ENCODE data around the gene MACROD2. TPM values are rescaled to one million over a fixed set of nuclear protein-coding genes. Genes with fewer than 3 reads are reported as not detected.

Gene MACROD2
- polyA plus RNA-seq, 1 donor from 2014 or later = 23.2 TPM

GRCh38 chr20:14414560-14414959, 419.2 kb downstream of the MACROD2 start:
- H3K9me3 ChIP-seq (ENCODE audit: low read length) = no peaks in the 10 kb centered on the region
- H3K4me3 ChIP-seq (ENCODE audit: low read length) = no peak overlapping the region
- no peaks in the 10 kb centered on the region for H3K79me2 ChIP-seq (replicated peaks; ENCODE audit: insufficient read depth, low read length)
- no peaks in the 10 kb centered on the region for H3K36me3 ChIP-seq (ENCODE audit: insufficient read depth, low read length)
- TF ChIP-seq EP300 (conservative IDR thresholded peaks at IDR 0.05; ENCODE audit: poor library complexity, severe bottlenecking) (no peak), RAD21 (conservative IDR thresholded peaks at IDR 0.05) (no peak), TAF1 (IDR thresholded peaks at IDR 0.05; ENCODE audit: low read depth) (no peak), POLR2AphosphoS5 (IDR thresholded peaks at IDR 0.05) (no peak), MXI1 (conservative IDR thresholded peaks at IDR 0.05; ENCODE audit: poor library complexity, severe bottlenecking) (no peak), SMC3 (conservative IDR thresholded peaks at IDR 0.05; ENCODE audit: poor library complexity) (no peak), CTCF (IDR thresholded peaks at IDR 0.05; ENCODE audit: poor library complexity, severe bottlenecking) (no peak), EZH2 (IDR thresholded peaks at IDR 0.05; ENCODE audit: borderline replicate concordance, insufficient read depth, low read length, poor library complexity, severe bottlenecking) (no peak)
- TF ChIP-seq, protein P1, sequence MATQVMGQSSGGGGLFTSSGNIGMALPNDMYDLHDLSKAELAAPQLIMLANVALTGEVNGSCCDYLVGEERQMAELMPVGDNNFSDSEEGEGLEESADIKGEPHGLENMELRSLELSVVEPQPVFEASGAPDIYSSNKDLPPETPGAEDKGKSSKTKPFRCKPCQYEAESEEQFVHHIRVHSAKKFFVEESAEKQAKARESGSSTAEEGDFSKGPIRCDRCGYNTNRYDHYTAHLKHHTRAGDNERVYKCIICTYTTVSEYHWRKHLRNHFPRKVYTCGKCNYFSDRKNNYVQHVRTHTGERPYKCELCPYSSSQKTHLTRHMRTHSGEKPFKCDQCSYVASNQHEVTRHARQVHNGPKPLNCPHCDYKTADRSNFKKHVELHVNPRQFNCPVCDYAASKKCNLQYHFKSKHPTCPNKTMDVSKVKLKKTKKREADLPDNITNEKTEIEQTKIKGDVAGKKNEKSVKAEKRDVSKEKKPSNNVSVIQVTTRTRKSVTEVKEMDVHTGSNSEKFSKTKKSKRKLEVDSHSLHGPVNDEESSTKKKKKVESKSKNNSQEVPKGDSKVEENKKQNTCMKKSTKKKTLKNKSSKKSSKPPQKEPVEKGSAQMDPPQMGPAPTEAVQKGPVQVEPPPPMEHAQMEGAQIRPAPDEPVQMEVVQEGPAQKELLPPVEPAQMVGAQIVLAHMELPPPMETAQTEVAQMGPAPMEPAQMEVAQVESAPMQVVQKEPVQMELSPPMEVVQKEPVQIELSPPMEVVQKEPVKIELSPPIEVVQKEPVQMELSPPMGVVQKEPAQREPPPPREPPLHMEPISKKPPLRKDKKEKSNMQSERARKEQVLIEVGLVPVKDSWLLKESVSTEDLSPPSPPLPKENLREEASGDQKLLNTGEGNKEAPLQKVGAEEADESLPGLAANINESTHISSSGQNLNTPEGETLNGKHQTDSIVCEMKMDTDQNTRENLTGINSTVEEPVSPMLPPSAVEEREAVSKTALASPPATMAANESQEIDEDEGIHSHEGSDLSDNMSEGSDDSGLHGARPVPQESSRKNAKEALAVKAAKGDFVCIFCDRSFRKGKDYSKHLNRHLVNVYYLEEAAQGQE (IDR thresholded peaks at IDR 0.05; ENCODE audit: borderline replicate concordance) = no peak
- H3K27me3 ChIP-seq (ENCODE audit: insufficient read depth, low read depth, low read length) = no peaks in the 10 kb centered on the region
- H3K27ac ChIP-seq (ENCODE audit: low read length) = no peak overlapping the region
- H4K20me1 ChIP-seq (ENCODE audit: insufficient read depth) = no peaks in the 10 kb centered on the region
- no peak overlapping the region for H3K4me2 ChIP-seq (ENCODE audit: low read length)
- no peaks in the 10 kb centered on the region for H3F3A ChIP-seq (ENCODE audit: insufficient read depth, low read length, poor library complexity, severe bottlenecking)
- H3K9me2 ChIP-seq (ENCODE audit: insufficient read depth, low read length) = no peaks in the 10 kb centered on the region
- no peak overlapping the region for H3K9ac ChIP-seq (ENCODE audit: low read length)
- H2AFZ ChIP-seq (ENCODE audit: low read depth, low read length) = no peak overlapping the region

- no peak for TF ChIP-seq MXI1 (conservative IDR thresholded peaks at IDR 0.05; ENCODE audit: poor library complexity, severe bottlenecking)
- no peak for TF ChIP-seq RAD21 (conservative IDR thresholded peaks at IDR 0.05)
- TF ChIP-seq, protein P1 (IDR thresholded peaks at IDR 0.05; ENCODE audit: borderline replicate concordance) = no peak
- TF ChIP-seq POLR2AphosphoS5 (IDR thresholded peaks at IDR 0.05) = no peak
- TF ChIP-seq CTCF (IDR thresholded peaks at IDR 0.05; ENCODE audit: poor library complexity, severe bottlenecking) = no peak
- no peak for TF ChIP-seq SMC3 (conservative IDR thresholded peaks at IDR 0.05; ENCODE audit: poor library complexity)
- TF ChIP-seq EP300 (conservative IDR thresholded peaks at IDR 0.05; ENCODE audit: poor library complexity, severe bottlenecking) = no peak
- no peak for TF ChIP-seq EZH2 (IDR thresholded peaks at IDR 0.05; ENCODE audit: borderline replicate concordance, insufficient read depth, low read length, poor library complexity, severe bottlenecking)
- no peak for TF ChIP-seq TAF1 (IDR thresholded peaks at IDR 0.05; ENCODE audit: low read depth)
- Histone ChIP-seq H3K36me3 (ENCODE audit: insufficient read depth, low read length) (no peaks in the 10 kb centered on the region), H3K9me3 (ENCODE audit: low read length) (no peaks in the 10 kb centered on the region), H3K4me2 (ENCODE audit: low read length) (no peak overlapping the region), H3F3A (ENCODE audit: insufficient read depth, low read length, poor library complexity, severe bottlenecking) (no peaks in the 10 kb centered on the region), H3K27me3 (ENCODE audit: insufficient read depth, low read depth, low read length) (no peaks in the 10 kb centered on the region), H2AFZ (ENCODE audit: low read depth, low read length) (no peak overlapping the region), H3K4me3 (ENCODE audit: low read length) (no peak overlapping the region), H3K9me2 (ENCODE audit: insufficient read depth, low read length) (no peaks in the 10 kb centered on the region), H3K9ac (ENCODE audit: low read length) (no peak overlapping the region), H4K20me1 (ENCODE audit: insufficient read depth) (no peaks in the 10 kb centered on the region), H3K27ac (ENCODE audit: low read length) (no peak overlapping the region), H3K79me2 (replicated peaks; ENCODE audit: insufficient read depth, low read length) (no peaks in the 10 kb centered on the region)
These were observed 420.2 kb downstream of the MACROD2 start for GRCh38 chr20:14415467-14415866.
